Body of pancreas (tissue), 4 donors: ENCODE measurements around the gene GALNT17.

ENCODE experiments used
- CTCF ChIP-seq, 7 experiments: fragments of 450-650 bp in 4 of 7; fragments of 200-600 bp in 3 of 7; sonication (generic) in 3 of 7; IDR thresholded peaks; one replicate each; pipeline ENCODE4 v1.5.1; 2016 to 2019; ENCODE audit warnings: antibody characterized with exemption in 7 of 7
- POLR2A ChIP-seq, 3 donors: fragments of 450-650 bp; IDR thresholded peaks; one replicate each; pipeline ENCODE4 v1.6.1; 2016; ENCODE audit warnings: antibody characterized with exemption in 3 of 3, mild to moderate bottlenecking in 2 of 3

DNA sequence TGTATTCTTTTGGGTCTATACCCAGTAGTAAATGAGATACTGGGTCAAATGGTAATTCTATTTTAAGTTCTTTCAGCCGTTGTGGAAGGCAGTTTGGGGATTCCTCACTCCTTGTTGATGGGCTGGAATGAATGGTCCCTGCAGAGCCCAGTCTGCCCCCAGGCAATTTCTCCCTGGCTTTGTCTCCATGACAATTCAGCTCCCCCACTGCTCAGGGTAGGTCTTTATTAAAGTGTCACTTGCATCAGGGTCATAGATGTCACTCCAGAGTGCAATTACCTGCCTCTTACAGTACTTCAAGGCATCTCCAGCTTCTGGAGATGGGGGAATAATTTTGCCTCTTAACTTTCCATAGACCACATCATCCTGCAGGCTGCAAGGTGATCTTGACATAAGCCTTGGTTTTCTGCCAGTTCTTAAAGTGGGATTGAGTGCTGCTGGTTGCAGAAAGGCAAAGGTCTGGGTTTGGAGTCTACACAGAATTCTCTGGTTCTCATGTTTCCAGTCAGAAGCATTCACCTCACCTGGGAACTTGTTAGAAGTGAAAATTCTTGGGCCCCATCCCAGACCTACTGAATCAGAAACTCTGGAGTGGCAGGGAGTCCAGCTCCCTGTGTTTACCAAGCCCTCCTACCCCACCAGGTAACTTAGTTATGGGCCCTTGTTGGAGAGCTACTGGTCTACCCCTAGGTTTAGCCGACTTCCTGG lies 442.4 kb downstream of the GALNT17 start:
- TF ChIP-seq CTCF (IDR thresholded peaks at IDR 0.05): no peak
- TF ChIP-seq POLR2A (IDR thresholded peaks at IDR 0.05): no peak
